RWPE1 (cell line): Measurements from ENCODE around the gene PRSS50.

Experiments
- CTCF ChIA-PET: fragments of 350-600 bp; sonication (Branson Sonifier 250); formaldehyde crosslinking; extraction: SDS; loops from one replicate; lab custom pipeline; 2021; lab: Yijun Ruan, JAX
- POLR2A ChIA-PET: fragments of 400-600 bp; formaldehyde crosslinking; extraction: SDS; loops from one replicate; lab custom pipeline; 2020; ENCODE audit warnings: antibody characterized with exemption; ENCODE audit not compliant: low non-redundant PET; lab: Yijun Ruan, JAX
- DNase-seq: peaks from one replicate; pipeline ENCODE4 v3.0.0; 2012; ENCODE audit warnings: low spot score
- H3K27ac ChIP-seq: fragments of 450-650 bp; 2 replicates; pipeline ENCODE4 v1.5.1; 2017
- TF ChIP-seq, protein P1 (sequence below): fragments of 450-650 bp; conservative IDR thresholded peaks from 2 replicates; pipeline ENCODE4 v1.5.1; 2017; ENCODE audit warnings: low read depth, mild to moderate bottlenecking

Gene PRSS50

DNA sequence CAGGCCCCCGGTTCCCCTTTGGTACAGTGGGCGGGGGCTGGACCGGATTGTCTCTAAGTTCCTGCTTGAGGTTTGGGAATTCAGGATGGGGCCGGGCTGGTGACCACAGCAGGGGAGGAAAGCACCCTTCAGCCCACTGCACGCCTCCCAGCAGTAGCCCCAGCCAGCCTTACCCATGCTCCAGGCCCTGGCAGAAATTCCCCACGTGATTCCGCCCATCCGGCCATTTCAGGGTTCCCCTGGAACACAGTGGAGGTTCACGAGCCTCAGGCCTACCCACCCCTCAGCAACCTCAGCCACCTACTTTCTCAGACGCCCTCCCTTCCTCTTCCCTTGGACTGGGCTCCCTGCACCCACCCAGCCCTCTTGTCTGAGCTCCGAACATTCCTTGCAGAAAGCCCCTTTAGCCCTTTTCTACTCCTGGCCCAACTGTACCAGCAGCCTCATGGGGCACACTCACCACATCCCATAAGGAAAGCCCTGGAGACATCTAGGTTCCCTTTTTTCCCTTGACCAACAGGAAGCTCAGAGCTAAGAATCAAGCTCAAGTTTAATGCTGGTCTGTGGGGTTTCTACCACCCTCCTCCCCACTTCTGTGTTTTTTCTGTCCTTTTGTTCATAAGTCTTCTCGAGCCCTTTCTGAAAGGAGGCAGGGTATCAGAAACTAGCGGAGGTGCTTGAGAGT lies 35.7 kb downstream of the PRSS50 start:
- TF ChIP-seq, protein P1, sequence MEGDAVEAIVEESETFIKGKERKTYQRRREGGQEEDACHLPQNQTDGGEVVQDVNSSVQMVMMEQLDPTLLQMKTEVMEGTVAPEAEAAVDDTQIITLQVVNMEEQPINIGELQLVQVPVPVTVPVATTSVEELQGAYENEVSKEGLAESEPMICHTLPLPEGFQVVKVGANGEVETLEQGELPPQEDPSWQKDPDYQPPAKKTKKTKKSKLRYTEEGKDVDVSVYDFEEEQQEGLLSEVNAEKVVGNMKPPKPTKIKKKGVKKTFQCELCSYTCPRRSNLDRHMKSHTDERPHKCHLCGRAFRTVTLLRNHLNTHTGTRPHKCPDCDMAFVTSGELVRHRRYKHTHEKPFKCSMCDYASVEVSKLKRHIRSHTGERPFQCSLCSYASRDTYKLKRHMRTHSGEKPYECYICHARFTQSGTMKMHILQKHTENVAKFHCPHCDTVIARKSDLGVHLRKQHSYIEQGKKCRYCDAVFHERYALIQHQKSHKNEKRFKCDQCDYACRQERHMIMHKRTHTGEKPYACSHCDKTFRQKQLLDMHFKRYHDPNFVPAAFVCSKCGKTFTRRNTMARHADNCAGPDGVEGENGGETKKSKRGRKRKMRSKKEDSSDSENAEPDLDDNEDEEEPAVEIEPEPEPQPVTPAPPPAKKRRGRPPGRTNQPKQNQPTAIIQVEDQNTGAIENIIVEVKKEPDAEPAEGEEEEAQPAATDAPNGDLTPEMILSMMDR, result no peak
- ChIA-PET CTCF (no interaction called here), POLR2A (no interaction called here)
- DNase-seq, result no peak
- peak overlapping the region; percentile 100 for H3K27ac ChIP-seq

DNA sequence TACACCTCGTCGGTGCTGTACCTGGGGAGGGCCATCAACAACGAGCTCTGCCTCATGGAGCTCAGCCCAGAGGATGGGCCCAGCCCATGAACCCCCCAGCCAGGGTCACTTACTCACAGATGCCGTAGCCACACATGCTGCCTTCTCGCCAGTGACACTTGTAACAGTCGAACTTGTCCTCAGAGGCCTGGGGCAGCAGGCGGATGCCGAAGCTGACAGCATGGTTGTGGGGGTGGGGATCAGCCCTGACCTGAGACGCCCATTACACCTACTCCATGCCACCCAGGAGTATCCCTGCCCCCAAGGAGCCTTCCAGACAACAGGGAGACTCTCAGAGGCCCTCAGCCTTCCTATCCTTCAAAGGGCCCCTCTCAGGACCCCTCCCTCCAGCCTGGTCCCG lies 36.3 kb downstream of the PRSS50 start:
- DNase-seq, result no peak
- H3K27ac ChIP-seq, result peak overlapping the region; percentile 58
- CTCF ChIA-PET, result no interaction called here
- POLR2A ChIA-PET, result no interaction called here
- TF ChIP-seq, protein P1, result no peak

DNA sequence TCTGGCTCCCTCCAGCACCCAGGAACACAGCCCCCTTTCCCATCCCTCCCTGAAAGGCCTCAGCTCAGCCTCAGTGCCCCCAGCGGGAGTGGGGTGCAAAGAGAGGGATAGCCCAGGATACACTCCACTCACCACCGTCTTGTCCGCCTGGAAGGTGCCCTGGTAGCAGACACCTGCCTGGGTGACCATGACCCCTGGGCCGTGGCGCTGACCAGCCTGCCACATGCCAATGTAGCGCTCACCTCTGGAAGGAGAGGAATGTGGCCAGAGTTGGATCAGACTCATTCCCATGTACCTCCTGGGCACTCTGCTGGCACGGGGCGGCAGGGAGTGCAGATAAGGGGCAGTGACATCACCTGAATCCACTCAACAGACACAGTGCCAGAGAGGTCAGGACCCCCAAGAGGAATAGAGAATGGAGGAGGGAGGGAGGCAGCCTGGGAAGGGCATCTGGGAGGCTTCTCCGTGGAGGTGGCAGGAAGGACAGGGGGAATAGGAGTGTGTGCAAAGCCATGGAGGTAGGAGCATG lies 37.3 kb downstream of the PRSS50 start:
- POLR2A ChIA-PET, result no interaction called here
- no peak for DNase-seq
- H3K27ac ChIP-seq, result peak overlapping the region; percentile 58
- TF ChIP-seq, protein P1, result no peak
- CTCF ChIA-PET, result no interaction called here

DNA sequence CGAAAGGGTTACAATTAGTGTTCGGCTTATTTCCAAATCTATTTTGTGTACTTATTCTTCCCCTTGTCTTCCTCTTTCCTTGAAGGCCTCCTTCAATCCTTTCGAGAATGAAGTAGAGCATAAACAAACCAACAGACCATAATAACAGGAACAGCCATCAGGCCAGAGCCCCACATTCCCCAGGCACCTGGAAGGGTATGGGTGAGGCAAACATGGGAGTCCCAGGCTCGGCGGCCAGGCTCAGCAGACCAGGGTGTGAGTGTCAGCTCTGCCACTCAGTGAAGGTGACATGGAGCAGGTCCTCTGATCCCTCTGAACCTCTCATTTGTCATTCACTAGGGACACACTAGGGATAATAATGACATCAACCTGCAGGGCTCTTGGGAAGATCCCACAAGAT lies 38.0 kb downstream of the PRSS50 start:
- DNase-seq, result no peak
- ChIA-PET POLR2A (no interaction called here), CTCF (no interaction called here)
- TF ChIP-seq, protein P1, result no peak
- H3K27ac ChIP-seq, result peak overlapping the region; percentile 58

DNA sequence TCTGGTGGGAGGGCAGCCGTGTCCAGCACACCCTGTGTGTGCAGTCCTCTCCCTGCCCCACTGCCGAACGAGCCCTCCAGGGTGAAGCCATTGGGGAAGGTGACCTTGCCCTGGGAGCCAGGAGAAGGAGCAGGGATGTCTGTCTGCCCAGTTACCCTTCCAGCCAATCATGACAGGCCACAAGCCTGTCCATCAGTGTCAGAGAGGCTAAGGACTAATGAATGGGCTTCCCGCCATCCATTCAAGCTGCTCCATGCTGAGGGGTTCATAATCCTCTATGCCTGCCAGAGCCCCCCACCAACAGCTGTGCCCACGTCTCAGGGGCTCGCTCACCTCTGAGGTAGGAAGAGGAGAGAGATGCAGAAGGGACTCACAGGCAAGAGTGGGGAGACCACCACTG lies 39.4 kb downstream of the PRSS50 start:
- TF ChIP-seq, protein P1, result no peak
- ChIA-PET POLR2A (no interaction called here), CTCF (interaction anchor here (0.7 kb wide), 1 partner anchor 63 kb away, joined by 4 read pairs; no protein-coding TSS in a partner anchor)
- peak overlapping the region; percentile 58 for H3K27ac ChIP-seq
- DNase-seq, result no peak

DNA sequence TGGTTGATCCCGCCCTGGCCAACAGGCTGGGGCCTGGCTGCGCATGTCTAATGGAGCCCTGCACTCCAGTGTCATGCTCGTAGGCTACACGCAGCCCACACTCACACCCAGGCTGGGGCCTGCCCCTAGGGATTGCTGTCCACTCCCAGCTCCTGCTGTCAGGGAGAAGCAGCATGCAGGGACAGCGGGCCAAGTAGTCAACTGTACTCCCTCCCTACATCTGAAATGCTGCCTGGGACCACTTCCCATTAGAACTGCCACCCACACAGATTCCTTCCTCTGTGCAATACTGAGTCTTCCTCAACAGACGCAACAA lies 40.3 kb downstream of the PRSS50 start:
- peak overlapping the region; percentile 72 for H3K27ac ChIP-seq
- no peak for DNase-seq
- CTCF ChIA-PET, result no interaction called here
- POLR2A ChIA-PET, result no interaction called here
- TF ChIP-seq, protein P1, result no peak
